HG03064 (cell line): ENCODE results near the gene CFAP57.

Source experiments
- ATAC-seq: cut with Tn5 transposase; IDR thresholded peaks from one replicate; pipeline ENCODE4 v1.9.1; 2021; ENCODE audit warnings: low read depth; ENCODE audit not compliant: unreplicated experiment

The CFAP57 gene

DNA sequence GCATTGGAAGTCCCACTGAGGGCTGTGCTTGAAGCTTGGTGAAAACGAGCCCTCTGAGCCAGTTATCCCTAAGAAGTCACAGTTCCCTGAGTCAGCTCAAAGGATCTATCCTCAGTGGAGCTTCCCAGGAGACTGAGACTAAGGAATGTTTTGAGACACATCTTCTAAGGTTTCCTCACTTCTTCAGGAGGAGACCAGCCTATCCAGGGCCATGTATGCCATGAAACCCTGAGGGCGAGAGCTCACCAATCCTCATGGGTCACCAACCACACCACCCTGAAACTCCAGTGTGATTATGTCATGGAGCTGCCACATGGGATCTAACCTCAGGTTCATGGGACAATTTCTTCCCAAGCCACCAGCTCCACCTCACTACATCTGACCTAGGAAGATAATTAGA lies 121.0 kb downstream of the CFAP57 start:
- ATAC-seq, result no peak

DNA sequence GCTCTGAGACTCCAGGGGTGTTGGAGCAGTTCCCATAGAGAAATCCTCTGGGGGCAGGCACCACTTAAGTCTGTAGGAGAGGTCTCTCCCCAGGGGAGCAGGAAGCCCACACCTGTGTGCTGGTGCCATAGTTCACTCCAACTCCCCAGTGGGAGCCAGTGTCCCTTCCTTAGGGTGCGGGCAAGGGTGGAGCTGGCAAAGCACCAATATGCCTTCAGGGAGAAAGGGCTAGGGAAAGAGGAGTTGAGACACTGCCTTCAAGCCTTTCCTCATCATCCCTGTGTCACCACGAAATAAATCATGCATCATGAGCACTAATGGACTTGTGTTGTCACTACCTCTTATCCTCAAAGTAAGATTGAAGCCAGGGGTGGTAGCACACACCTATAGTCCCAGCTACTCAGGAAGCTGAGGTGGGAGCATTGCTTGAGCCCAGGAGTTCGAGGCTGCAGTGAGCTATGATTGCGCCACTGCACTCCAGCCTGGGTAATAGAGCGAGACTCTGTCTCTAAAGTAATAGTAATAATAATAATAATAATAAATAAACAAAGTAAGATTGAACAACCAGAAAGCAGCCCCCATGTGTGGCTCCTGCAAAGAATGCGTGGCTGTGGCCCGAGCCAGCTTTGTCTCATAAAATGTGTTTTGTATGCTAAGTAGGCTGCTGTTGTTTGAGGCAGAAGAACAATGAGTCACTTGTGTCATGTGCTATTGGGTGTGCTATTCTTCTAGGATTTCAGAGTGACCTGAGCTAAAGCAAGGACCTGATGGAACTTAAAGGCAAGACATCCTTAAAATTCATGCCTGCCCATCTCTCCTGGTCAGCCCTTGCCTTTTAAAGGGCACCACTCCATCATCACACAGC lies 122.0 kb downstream of the CFAP57 start:
- no peak for ATAC-seq

GRCh38 chr1:43294761-43295160 lies 122.6 kb downstream of the CFAP57 start:
- ATAC-seq, result no peak

- no peak for ATAC-seq
These were observed 124.1 kb downstream of the CFAP57 start for GRCh38 chr1:43296207-43296606.

DNA sequence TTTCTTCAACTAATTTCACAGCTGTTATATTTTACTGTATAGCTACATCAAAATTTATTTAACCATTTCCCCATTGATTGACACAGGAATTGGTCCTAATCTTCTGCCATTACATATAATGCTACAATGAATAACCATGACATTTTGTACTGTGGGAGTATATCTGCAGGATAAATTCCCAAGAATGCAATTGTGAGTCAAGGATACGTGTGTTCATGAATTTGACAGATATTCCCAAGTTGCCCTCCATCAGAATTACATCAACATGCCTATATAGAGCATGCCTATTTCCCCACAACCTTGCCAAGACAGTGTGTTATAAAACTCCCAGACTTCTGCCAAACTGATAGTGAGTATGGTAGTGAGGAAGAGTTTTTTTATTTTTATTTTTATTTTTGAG lies 125.9 kb downstream of the CFAP57 start:
- no peak for ATAC-seq

DNA sequence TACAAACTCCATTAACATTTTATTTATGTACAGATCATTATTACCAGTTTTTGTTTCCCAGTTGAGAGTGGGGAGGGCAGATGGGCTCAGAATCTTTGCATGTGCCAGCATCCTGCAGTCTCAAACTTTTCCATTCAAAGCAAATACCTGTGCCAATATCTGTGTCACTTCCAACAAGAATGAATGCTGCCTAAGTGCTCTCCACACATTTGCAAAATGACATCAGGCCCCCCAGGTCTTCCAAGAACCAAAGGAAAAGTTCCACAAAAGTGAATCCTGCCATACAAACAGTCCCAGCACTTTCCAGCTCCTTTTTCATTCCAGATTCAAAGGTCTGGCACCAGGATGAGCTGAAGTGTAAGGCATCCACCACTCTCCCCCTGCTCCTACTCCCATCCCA lies 127.0 kb downstream of the CFAP57 start:
- ATAC-seq, result no peak

- ATAC-seq, result no peak
These were observed 128.4 kb downstream of the CFAP57 start, which contains the start of gene TIE1 for GRCh38 chr1:43300378-43301094. Gene TIE1 (plus strand): TSS chr1:43300982. CDS start chr1:43301072, 90 bp downstream.

DNA sequence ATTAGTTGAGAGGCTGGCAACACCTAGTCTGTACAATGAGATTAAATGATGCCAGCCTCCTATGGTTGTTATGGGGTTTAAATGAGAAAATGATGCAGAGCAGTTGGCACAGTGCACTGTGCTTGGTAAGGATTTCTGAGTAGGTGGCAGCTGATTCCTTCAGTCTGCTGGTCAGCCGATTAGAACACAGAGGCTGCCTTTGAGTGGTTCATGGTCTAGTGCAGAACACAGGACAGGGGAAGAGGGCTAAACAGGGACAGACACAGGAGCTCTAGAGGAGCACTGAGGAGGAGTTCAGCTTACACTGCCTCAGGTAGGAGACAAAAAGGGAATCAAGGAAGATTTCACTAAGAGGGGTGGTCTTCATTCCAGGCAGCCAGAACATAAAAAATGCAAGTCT lies 130.1 kb downstream of the CFAP57 start:
- no peak for ATAC-seq

DNA sequence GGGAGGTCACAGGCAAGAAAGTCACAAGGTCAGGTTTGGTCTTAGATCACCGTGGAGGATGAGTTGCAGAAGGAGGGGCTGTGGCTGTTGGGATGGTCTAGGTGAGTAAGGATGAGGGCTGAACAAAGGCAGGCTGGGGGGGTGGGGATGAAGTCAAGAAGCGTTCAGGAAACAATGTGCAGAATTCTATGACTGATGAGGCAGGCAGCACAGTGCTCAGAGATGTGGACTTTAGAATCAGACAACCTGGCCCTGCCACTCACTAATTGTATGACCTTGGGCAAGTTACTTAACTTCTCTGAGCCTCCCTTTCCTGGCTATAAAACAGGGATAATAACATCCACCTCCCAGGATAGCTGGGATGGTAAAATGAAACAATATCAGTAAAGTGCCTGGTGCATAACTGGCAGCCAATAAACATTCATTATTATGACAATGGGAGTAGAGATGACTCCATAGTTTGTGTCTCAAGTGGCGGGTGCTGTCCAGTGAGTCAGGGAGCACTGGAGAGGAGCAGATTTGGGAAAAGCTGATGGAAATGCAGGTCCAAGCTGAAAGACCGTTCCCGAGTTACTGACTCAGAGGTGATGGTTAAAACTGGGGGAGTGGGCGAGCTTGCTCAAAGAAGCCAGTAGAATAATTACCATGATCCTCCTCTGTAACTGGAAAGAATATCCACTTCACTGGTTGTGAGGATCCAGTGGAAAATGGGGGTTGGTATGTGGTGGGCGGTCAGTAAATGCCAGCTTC lies 130.8 kb downstream of the CFAP57 start:
- no peak for ATAC-seq

GRCh38 chr1:43303471-43304313 lies 131.6 kb downstream of the CFAP57 start:
- no peak for ATAC-seq
